22Rv1 (cell line): ENCODE data around the gene NCLN.

Experiments
- ZFX ChIP-seq: fragments of 450-650 bp; IDR thresholded peaks from 2 replicates; pipeline ENCODE4 v1.6.1; 2017; ENCODE audit warnings: antibody characterized with exemption, borderline replicate concordance
- TF ChIP-seq, protein P1 (sequence below): fragments of 450-650 bp; IDR thresholded peaks from 2 replicates; pipeline ENCODE4 v1.5.1; 2017; ENCODE audit warnings: mild to moderate bottlenecking

DNA sequence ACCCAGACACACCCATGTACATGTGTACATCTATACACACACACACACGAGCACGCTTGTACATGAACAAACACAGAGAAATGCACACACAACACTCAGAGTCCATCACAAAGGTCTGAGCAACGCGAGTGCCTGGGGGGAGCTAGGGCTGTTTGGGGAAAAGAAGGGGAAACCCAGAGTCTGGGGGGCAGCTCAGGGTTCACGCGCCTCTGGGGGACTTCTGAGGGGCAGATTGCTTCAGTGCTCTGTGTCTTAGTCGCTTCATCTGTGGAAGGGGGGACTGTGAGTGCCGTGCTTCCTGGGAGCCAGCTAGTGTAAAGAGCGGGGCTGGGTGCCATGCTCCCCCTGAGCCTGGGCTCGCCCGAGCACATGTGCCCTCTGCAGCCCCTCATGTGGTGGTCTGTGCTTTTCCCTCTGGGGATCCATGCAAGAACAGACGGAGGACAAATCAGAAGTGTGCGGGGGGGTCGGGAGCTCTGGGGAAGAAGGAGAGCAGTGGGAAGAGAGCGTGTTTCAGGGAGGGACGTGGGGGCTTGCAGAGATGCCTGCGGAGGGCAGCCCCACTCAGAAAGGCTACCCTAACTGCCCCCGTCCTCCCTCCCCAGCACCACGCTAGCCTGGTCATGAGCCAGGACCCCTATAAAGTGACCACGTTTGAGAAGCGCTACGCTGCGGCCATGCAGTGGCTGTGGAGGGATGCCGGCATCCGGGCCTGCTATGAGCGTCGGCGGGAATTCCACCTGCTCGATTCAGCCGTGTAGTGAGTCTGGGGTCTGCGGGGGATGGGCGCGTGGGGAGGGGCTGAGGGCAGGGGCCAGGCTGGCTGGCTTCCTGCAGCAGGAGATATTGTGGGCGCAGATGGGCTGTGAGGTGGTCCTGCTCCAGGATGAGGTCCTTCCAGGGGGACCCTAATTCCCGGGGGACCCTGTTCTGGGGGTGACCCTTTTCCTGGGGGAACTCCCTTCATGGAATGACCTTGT is 35.9 kb upstream of the NCLN start:
- TF ChIP-seq, protein P1, sequence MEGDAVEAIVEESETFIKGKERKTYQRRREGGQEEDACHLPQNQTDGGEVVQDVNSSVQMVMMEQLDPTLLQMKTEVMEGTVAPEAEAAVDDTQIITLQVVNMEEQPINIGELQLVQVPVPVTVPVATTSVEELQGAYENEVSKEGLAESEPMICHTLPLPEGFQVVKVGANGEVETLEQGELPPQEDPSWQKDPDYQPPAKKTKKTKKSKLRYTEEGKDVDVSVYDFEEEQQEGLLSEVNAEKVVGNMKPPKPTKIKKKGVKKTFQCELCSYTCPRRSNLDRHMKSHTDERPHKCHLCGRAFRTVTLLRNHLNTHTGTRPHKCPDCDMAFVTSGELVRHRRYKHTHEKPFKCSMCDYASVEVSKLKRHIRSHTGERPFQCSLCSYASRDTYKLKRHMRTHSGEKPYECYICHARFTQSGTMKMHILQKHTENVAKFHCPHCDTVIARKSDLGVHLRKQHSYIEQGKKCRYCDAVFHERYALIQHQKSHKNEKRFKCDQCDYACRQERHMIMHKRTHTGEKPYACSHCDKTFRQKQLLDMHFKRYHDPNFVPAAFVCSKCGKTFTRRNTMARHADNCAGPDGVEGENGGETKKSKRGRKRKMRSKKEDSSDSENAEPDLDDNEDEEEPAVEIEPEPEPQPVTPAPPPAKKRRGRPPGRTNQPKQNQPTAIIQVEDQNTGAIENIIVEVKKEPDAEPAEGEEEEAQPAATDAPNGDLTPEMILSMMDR, result no peak
- TF ChIP-seq ZFX, result no peak
